GM23248 (cell line): Measurements from ENCODE around the gene FAXC.

ENCODE experiments used
- EZH2 ChIP-seq: fragments of 200-600 bp; sonication (generic); IDR thresholded peaks from 2 replicates; pipeline ENCODE4 v1.6.1; 2018; ENCODE audit warnings: antibody characterized with exemption, mild to moderate bottlenecking; ENCODE audit not compliant: insufficient read depth, poor library complexity, severe bottlenecking
- EZH2phosphoT487 ChIP-seq: fragments of 200-600 bp; sonication (generic); IDR thresholded peaks from 2 replicates; pipeline ENCODE4 v1.6.1; 2018; ENCODE audit warnings: antibody characterized with exemption, moderate library complexity, mild to moderate bottlenecking, low read depth; ENCODE audit not compliant: insufficient read depth

DNA sequence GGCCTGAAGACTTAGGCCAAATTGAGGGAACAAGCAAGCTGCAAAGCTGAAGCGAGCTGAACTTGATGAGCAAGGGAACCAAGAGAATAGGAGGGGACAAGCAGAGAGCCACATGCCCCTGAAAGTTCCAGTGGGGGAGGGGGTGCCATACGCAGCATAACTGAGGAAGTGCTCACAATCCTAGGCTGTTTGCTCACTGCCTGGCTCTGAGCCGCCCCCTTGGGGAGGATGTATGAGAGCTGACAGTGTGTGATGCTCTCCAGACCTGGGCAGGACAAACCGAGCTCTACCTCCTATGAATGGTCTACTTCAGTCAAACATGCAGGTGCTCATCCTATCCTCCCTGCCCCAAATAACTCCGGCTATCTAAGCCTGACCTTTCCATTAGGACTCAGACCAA is 52.1 kb downstream of the FAXC start:
- TF ChIP-seq EZH2phosphoT487 = no peak
- no peak for TF ChIP-seq EZH2
